GM12878 (cell line): Measurements from ENCODE around the gene CBX2.

Source experiments
- CEBPB ChIP-seq, 2 experiments: fragments of 150-350 bp in 1 of 2; IDR thresholded peaks; 2 replicates each; pipeline ENCODE4 v1.6.1; 2012 to 2014; ENCODE audit warnings: low read depth in 2 of 2, low read length in 2 of 2, borderline replicate concordance in 1 of 2, inconsistent platforms in 1 of 2
- CEBPZ ChIP-seq: fragments of 150-350 bp; IDR thresholded peaks from 2 replicates; pipeline ENCODE4 v1.6.1; 2016; ENCODE audit warnings: low read depth, low read length
- CTCF ChIP-seq, 3 experiments: IDR thresholded peaks in 2 of 3; conservative IDR thresholded peaks in 1 of 3; 2 replicates each; pipeline ENCODE4 v1.5.1; 2011; ENCODE audit warnings: low read depth in 3 of 3, low read length in 3 of 3, mild to moderate bottlenecking in 3 of 3, control low read depth in 2 of 3, moderate library complexity in 2 of 3, inconsistent platforms in 1 of 3, mixed read lengths in 1 of 3; ENCODE audit not compliant: control insufficient read depth in 2 of 3, insufficient read depth in 1 of 3; ENCODE audit errors: extremely low read depth in 1 of 3
- ETV6 ChIP-seq, 2 experiments: fragments of 450-650 bp in 1 of 2; IDR thresholded peaks in 1 of 2; conservative IDR thresholded peaks in 1 of 2; 2 replicates each; pipeline ENCODE4 v1.6.1; 2014; ENCODE audit warnings: antibody characterized with exemption in 1 of 2, borderline replicate concordance in 1 of 2, low read depth in 1 of 2, mild to moderate bottlenecking in 1 of 2, moderate library complexity in 1 of 2
- EZH2 ChIP-seq: IDR thresholded peaks from 2 replicates; pipeline ENCODE4 v1.6.1; 2012; ENCODE audit warnings: low read depth, mild to moderate bottlenecking, control low read depth, inconsistent platforms, low read length, borderline replicate concordance; ENCODE audit not compliant: control insufficient read depth
- HDAC6 ChIP-seq: fragments of 200-600 bp; sonication (generic); IDR thresholded peaks from one replicate; pipeline ENCODE4 v1.8.0; 2017; ENCODE audit warnings: antibody characterized with exemption; ENCODE audit not compliant: unreplicated experiment
- NFYA ChIP-seq: IDR thresholded peaks from 2 replicates; pipeline ENCODE4 v1.6.1; 2011; ENCODE audit warnings: low read depth, mild to moderate bottlenecking, low read length, improper control_type of control experiment, borderline replicate concordance
- RBBP5 ChIP-seq: fragments of 200-600 bp; sonication (generic); conservative IDR thresholded peaks from 2 replicates; pipeline ENCODE4 v1.6.1; 2016
- SPI1 ChIP-seq: IDR thresholded peaks from 2 replicates; pipeline ENCODE4 v1.6.1; 2011; ENCODE audit warnings: low read depth, mild to moderate bottlenecking, low read length, moderate library complexity, borderline replicate concordance; ENCODE audit not compliant: insufficient read depth
- TAF1 ChIP-seq: IDR thresholded peaks from 2 replicates; pipeline ENCODE4 v1.6.1; 2011; ENCODE audit warnings: mild to moderate bottlenecking, low read depth, low read length, borderline replicate concordance
- TCF3 ChIP-seq: IDR thresholded peaks from 2 replicates; pipeline ENCODE4 v1.6.1; 2012; ENCODE audit warnings: low read depth, mild to moderate bottlenecking, low read length, borderline replicate concordance; ENCODE audit not compliant: insufficient read depth
- ZNF384 ChIP-seq: IDR thresholded peaks from 2 replicates; pipeline ENCODE4 v1.6.1; 2012; ENCODE audit warnings: low read depth, mild to moderate bottlenecking, low read length, improper control_type of control experiment, borderline replicate concordance

GRCh38 chr17:79729761-79730160, 48.2 kb upstream of the CBX2 start:
- TF ChIP-seq HDAC6 (no peak), RBBP5 (no peak), TAF1 (no peak), ZNF384 (no peak), TCF3 (no peak), NFYA (no peak), SPI1 (no peak), CTCF (IDR thresholded peaks at IDR 0.05 in 2 of 3, conservative IDR thresholded peaks at IDR 0.05 in 1 of 3; ENCODE audit: control insufficient read depth in 2 of 3, extremely low read depth in 1 of 3, insufficient read depth in 1 of 3, low read depth in 3 of 3, low read length in 3 of 3) (no peak), ETV6 (conservative IDR thresholded peaks at IDR 0.05 in 1 of 2, IDR thresholded peaks at IDR 0.05 in 1 of 2; ENCODE audit: borderline replicate concordance in 1 of 2, low read depth in 1 of 2) (no peak), EZH2 (no peak), CEBPZ (no peak), CEBPB (IDR thresholded peaks at IDR 0.05; ENCODE audit: borderline replicate concordance in 1 of 2, low read depth in 2 of 2, low read length in 2 of 2) (no peak)
